Bronchial epithelial cell (primary cell): ENCODE measurements around the gene PCGF1. TPM values are rescaled to one million over a fixed set of nuclear protein-coding genes. Genes with fewer than 3 reads are reported as not detected.
"Not testable (repeated sequence)": the region's sequence is repeated elsewhere in the genome, so short reads cannot be mapped to it uniquely, and the experiment has no call there.

Experiments
- DNase-seq: peaks from one replicate; pipeline ENCODE4 v3.0.0-alpha.2; 2010; ENCODE audit warnings: low read depth
- FAIRE-seq: peaks from 2 replicates; lab custom pipeline; 2011; peaks lifted over from hg19 to GRCh38; lab: Jason Lieb, UNC
- H3K27me3 ChIP-seq: 2 replicates; pipeline ENCODE4 v1.5.1; 2011; ENCODE audit warnings: low read length; ENCODE audit not compliant: control insufficient read depth, insufficient read depth
- H3K36me3 ChIP-seq: 2 replicates; pipeline ENCODE4 v1.5.1; 2011; ENCODE audit warnings: low read length; ENCODE audit not compliant: control insufficient read depth, insufficient read depth
- H3K4me3 ChIP-seq: 2 replicates; pipeline ENCODE4 v1.5.1; 2011; ENCODE audit warnings: mild to moderate bottlenecking, low read depth, low read length, control low read depth
- CTCF ChIP-seq: IDR thresholded peaks from 2 replicates; pipeline ENCODE4 v1.5.1; 2011; ENCODE audit warnings: mild to moderate bottlenecking, moderate library complexity, low read length, control low read depth, inconsistent platforms; ENCODE audit not compliant: insufficient read depth, severe bottlenecking
- total RNA-seq: library from RNA; depleted of rRNA; stranded (reverse); fragments of >200 nt; gene quantifications from 2 replicates; pipeline ENCODE4 v1.2.1, GENCODE V29; 2014

PCGF1 gene
- total RNA-seq, 1 donor from 2014 or later, result 35.5 TPM

DNA sequence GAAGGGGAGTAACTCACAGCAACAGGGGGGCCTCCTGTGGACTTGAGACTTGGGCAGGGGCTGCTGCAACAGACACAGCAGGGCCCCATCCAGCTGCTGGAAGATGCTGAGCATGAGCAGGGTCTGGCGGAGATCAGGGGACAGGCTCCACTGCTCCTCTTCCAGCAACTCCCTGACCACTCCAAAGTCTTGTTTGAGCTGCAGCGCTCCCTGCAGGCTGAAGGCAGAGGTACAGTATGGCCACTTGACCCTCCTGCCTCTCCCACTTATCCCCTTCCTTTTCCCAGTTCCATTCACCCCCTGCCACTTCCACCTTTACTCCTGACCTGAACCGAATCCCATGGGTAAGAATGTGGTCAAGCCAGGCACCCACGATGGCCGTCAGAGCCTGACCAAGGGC, 32.6 kb downstream of the PCGF1 start:
- FAIRE-seq (no peak), DNase-seq (no peak)
- Histone ChIP-seq H3K4me3 (no peak overlapping the region), H3K36me3 (peaks cover 6% of the 10 kb centered on the region), H3K27me3 (no peaks in the 10 kb centered on the region)
- TF ChIP-seq CTCF, result peak; percentile 44

DNA sequence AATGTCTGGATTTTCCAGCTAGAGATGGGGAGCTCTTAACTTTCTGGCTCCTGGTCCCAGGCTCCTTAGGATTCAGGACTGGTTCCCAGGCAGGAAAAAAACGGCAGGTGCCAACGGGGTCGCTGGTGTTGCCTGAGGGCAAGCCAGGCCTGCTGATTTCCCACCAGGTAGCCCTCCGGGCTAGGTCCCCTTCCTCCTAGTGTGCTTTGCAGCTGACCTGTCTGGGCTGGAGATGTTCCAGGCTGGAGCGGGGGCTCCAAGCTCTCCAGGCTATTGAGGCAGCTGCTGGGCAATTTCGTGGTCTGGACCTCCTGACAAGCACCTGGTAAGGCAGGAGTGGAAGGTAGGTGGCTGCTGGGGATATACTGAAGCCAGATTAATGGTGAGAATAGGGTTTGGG, 33.0 kb downstream of the PCGF1 start:
- Histone ChIP-seq H3K27me3 (no peaks in the 10 kb centered on the region), H3K36me3 (peaks cover 6% of the 10 kb centered on the region), H3K4me3 (no peak overlapping the region)
- no peak for FAIRE-seq
- no peak for DNase-seq
- no peak for TF ChIP-seq CTCF

DNA sequence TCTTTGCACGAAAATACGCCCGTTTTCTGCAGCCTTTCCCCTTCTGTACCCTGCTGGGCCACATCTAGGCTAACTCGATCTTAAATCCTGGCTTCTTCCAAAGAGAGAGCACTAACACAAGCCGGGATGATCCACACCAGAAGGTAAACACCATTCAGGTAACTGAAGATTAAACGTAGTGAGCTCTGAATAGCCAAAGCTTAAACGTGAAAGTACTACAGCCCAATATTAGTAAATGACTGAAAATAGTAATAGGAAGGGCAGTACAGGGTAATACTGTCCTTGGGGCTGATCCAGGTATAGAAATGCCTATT, 34.6 kb downstream of the PCGF1 start:
- no peak for FAIRE-seq
- peak overlapping the region; percentile 84 for H3K4me3 ChIP-seq
- peak; percentile 10 for DNase-seq
- no peaks in the 10 kb centered on the region for H3K27me3 ChIP-seq
- H3K36me3 ChIP-seq, result peaks cover 6% of the 10 kb centered on the region
- no peak for TF ChIP-seq CTCF

- Histone ChIP-seq H3K4me3 (peak within 1 kb of the TSS; percentile 84), H3K36me3 (peaks cover 6% of the 10 kb centered on the region), H3K27me3 (no peaks in the 10 kb centered on the region)
- peak; percentile 87 for DNase-seq
- no peak for FAIRE-seq
- TF ChIP-seq CTCF, result no peak
These were observed 35.2 kb downstream of the PCGF1 start, which contains the start of gene MRPL53 for GRCh38 chr2:74472086-74472944. TSS of gene MRPL53 (minus strand) at chr2:74472680. CDS start at chr2:74472660, 20 bp downstream.

GRCh38 chr2:74471332-74472065, 36.0 kb downstream of the PCGF1 start:
- Histone ChIP-seq H3K4me3 (peak overlapping the region; percentile 84), H3K27me3 (no peaks in the 10 kb centered on the region), H3K36me3 (peaks cover 4% of the 10 kb centered on the region)
- FAIRE-seq (no peak), DNase-seq (no peak)
- TF ChIP-seq CTCF, result no peak

GRCh38 chr2:74470742-74471141, 36.8 kb downstream of the PCGF1 start:
- FAIRE-seq, H3K4me3 ChIP-seq, DNase-seq, H3K27me3 ChIP-seq, H3K36me3 ChIP-seq: not testable (repeated sequence)
